HepG2 (cell line): ENCODE results near the gene PRADC1. TPM values are rescaled to one million over a fixed set of nuclear protein-coding genes. Genes with fewer than 3 reads are reported as not detected.

ENCODE experiments used
- AHR ChIP-seq: IDR thresholded peaks from 2 replicates; pipeline ENCODE4 v1.6.1; 2018; ENCODE audit warnings: missing genetic modification reagents, missing compliant biosample characterization
- ARHGAP35 ChIP-seq: sonication (generic); formaldehyde crosslinking; IDR thresholded peaks from 2 replicates; pipeline ENCODE4 v1.9.0; 2022; ENCODE audit warnings: mild to moderate bottlenecking, inconsistent platforms, moderate library complexity, missing genetic modification reagents, borderline replicate concordance
- E2F1 ChIP-seq: sonication (generic); formaldehyde crosslinking; IDR thresholded peaks from 2 replicates; pipeline ENCODE4 v1.5.0; 2020; ENCODE audit warnings: missing genetic modification reagents
- FOXK1 ChIP-seq: sonication (generic); formaldehyde crosslinking; IDR thresholded peaks from 2 replicates; pipeline ENCODE4 v1.4.0; 2020; ENCODE audit warnings: low read depth, missing genetic modification reagents, borderline replicate concordance
- FUBP1 ChIP-seq: sonication (generic); formaldehyde crosslinking; IDR thresholded peaks from 2 replicates; pipeline ENCODE4 v1.5.1; 2020; ENCODE audit warnings: missing genetic modification reagents, mild to moderate bottlenecking, borderline replicate concordance
- NFKB2 ChIP-seq: sonication (generic); formaldehyde crosslinking; IDR thresholded peaks from 2 replicates; pipeline ENCODE4 v1.4.0; 2020; ENCODE audit warnings: missing genetic modification reagents, borderline replicate concordance
- NR2F2 ChIP-seq: IDR thresholded peaks from 2 replicates; pipeline ENCODE4 v1.6.1; 2012; ENCODE audit warnings: low read depth, inconsistent platforms, borderline replicate concordance
- PHF20 ChIP-seq: sonication (generic); formaldehyde crosslinking; IDR thresholded peaks from 2 replicates; pipeline ENCODE4 v1.5.0; 2020; ENCODE audit warnings: mild to moderate bottlenecking, missing genetic modification reagents
- SMARCC2 ChIP-seq: fragments of 450-650 bp; IDR thresholded peaks from 2 replicates; pipeline ENCODE4 v1.6.1; 2017; ENCODE audit warnings: antibody characterized with exemption, mild to moderate bottlenecking
- TCF7 ChIP-seq: sonication (generic); IDR thresholded peaks from 2 replicates; pipeline ENCODE4 v1.6.1; 2016; ENCODE audit warnings: antibody characterized with exemption, low read depth
- YEATS4 ChIP-seq: sonication (generic); formaldehyde crosslinking; IDR thresholded peaks from 2 replicates; pipeline ENCODE4 v1.4.0; 2020; ENCODE audit warnings: missing genetic modification reagents, borderline replicate concordance
- ZFP62 ChIP-seq: sonication (generic); formaldehyde crosslinking; IDR thresholded peaks from 2 replicates; pipeline ENCODE4 v1.4.0; 2020; ENCODE audit warnings: missing genetic modification reagents
- ZNF12 ChIP-seq: sonication (generic); formaldehyde crosslinking; IDR thresholded peaks from 2 replicates; pipeline ENCODE4 v1.5.0; 2020; ENCODE audit warnings: missing genetic modification reagents
- ZNF225 ChIP-seq: sonication (generic); formaldehyde crosslinking; IDR thresholded peaks from 2 replicates; pipeline ENCODE4 v1.4.0; 2020; ENCODE audit warnings: mild to moderate bottlenecking, missing genetic modification reagents
- ZSCAN25 ChIP-seq: sonication (generic); formaldehyde crosslinking; IDR thresholded peaks from 2 replicates; pipeline ENCODE4 v1.8.0; 2022; ENCODE audit warnings: mild to moderate bottlenecking, missing genetic modification reagents
- polyA plus RNA-seq, 8 experiments: library from polyadenylated mRNA; depleted of rRNA in 3 of 8; stranded (reverse) in 7 of 8; unstranded in 1 of 8; fragments of >200 nt; fragmentation: Illumina TruSeq in 4 of 8; extraction: Trizol in 4 of 8; gene quantifications; 2 replicates each; pipeline versions ENCODE4 v1.2.1 to v1.2.3, GENCODE V29; 2011 to 2016; ENCODE audit warnings: low read depth in 4 of 8, missing spikeins in 1 of 8, mixed read lengths in 1 of 8; ENCODE audit not compliant: insufficient read depth in 1 of 8
- total RNA-seq, 5 experiments: library from RNA; depleted of rRNA; stranded (reverse); fragments of >200 nt; fragmentation: Illumina TruSeq; extraction: Trizol; gene quantifications; 2 replicates each; pipeline ENCODE4 v1.2.3, GENCODE V29; 2016; ENCODE audit warnings: low read depth in 1 of 5
- TF ChIP-seq, protein P1 (sequence below): sonication (generic); formaldehyde crosslinking; IDR thresholded peaks from 2 replicates; pipeline ENCODE4 v1.5.0; 2020; ENCODE audit warnings: missing genetic modification reagents
- TF ChIP-seq, protein P2 (sequence below): sonication (generic); formaldehyde crosslinking; IDR thresholded peaks from 2 replicates; pipeline ENCODE4 v1.4.0; 2020; ENCODE audit warnings: missing genetic modification reagents
- TF ChIP-seq, protein P3 (sequence below): sonication (generic); formaldehyde crosslinking; IDR thresholded peaks from 2 replicates; pipeline ENCODE4 v1.5.0; 2020; ENCODE audit warnings: mild to moderate bottlenecking, missing genetic modification reagents

Gene PRADC1
- total and polyA plus RNA-seq, 2 of the 13 experiments (the other 11 are each of a cell fraction or from before 2014, with no cell fraction given): 12.1 to 37.2 TPM

- TF ChIP-seq FUBP1 (CRISPR knock-in tag): no peak
- TF ChIP-seq AHR (CRISPR knock-in tag): no peak
- TF ChIP-seq, protein P1, sequence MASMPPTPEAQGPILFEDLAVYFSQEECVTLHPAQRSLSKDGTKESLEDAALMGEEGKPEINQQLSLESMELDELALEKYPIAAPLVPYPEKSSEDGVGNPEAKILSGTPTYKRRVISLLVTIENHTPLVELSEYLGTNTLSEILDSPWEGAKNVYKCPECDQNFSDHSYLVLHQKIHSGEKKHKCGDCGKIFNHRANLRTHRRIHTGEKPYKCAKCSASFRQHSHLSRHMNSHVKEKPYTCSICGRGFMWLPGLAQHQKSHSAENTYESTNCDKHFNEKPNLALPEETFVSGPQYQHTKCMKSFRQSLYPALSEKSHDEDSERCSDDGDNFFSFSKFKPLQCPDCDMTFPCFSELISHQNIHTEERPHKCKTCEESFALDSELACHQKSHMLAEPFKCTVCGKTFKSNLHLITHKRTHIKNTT (CRISPR knock-in tag): no peak
- no peak for TF ChIP-seq ZFP62 (CRISPR knock-in tag)
- no peak for TF ChIP-seq SMARCC2
- TF ChIP-seq ARHGAP35 (CRISPR knock-in tag): no peak
- TF ChIP-seq NFKB2 (CRISPR knock-in tag): peak; percentile 5; the same call in 1 of the 2 replicates
- TF ChIP-seq TCF7: no peak
- no peak; the same call in 1 of the 2 replicates for TF ChIP-seq YEATS4 (CRISPR knock-in tag)
- TF ChIP-seq NR2F2: no peak
- TF ChIP-seq E2F1 (CRISPR knock-in tag): no peak
- TF ChIP-seq, protein P2, sequence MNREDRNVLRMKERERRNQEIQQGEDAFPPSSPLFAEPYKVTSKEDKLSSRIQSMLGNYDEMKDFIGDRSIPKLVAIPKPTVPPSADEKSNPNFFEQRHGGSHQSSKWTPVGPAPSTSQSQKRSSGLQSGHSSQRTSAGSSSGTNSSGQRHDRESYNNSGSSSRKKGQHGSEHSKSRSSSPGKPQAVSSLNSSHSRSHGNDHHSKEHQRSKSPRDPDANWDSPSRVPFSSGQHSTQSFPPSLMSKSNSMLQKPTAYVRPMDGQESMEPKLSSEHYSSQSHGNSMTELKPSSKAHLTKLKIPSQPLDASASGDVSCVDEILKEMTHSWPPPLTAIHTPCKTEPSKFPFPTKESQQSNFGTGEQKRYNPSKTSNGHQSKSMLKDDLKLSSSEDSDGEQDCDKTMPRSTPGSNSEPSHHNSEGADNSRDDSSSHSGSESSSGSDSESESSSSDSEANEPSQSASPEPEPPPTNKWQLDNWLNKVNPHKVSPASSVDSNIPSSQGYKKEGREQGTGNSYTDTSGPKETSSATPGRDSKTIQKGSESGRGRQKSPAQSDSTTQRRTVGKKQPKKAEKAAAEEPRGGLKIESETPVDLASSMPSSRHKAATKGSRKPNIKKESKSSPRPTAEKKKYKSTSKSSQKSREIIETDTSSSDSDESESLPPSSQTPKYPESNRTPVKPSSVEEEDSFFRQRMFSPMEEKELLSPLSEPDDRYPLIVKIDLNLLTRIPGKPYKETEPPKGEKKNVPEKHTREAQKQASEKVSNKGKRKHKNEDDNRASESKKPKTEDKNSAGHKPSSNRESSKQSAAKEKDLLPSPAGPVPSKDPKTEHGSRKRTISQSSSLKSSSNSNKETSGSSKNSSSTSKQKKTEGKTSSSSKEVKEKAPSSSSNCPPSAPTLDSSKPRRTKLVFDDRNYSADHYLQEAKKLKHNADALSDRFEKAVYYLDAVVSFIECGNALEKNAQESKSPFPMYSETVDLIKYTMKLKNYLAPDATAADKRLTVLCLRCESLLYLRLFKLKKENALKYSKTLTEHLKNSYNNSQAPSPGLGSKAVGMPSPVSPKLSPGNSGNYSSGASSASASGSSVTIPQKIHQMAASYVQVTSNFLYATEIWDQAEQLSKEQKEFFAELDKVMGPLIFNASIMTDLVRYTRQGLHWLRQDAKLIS: no peak
- TF ChIP-seq ZNF225 (CRISPR knock-in tag): 0 out of 2 replicates have a peak, but pooled peaks have one; percentile 32
- TF ChIP-seq FOXK1 (CRISPR knock-in tag): 0 out of 2 replicates have a peak, but pooled peaks have one; percentile 17
- TF ChIP-seq ZSCAN25 (CRISPR knock-in tag): 0 out of 2 replicates have a peak, but pooled peaks have one; percentile 60
- no peak for TF ChIP-seq PHF20 (CRISPR knock-in tag)
- no peak for TF ChIP-seq ZNF12 (CRISPR knock-in tag)
- TF ChIP-seq, protein P3, sequence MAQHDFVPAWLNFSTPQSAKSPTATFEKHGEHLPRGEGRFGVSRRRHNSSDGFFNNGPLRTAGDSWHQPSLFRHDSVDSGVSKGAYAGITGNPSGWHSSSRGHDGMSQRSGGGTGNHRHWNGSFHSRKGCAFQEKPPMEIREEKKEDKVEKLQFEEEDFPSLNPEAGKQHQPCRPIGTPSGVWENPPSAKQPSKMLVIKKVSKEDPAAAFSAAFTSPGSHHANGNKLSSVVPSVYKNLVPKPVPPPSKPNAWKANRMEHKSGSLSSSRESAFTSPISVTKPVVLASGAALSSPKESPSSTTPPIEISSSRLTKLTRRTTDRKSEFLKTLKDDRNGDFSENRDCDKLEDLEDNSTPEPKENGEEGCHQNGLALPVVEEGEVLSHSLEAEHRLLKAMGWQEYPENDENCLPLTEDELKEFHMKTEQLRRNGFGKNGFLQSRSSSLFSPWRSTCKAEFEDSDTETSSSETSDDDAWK (CRISPR knock-in tag): no peak
Measured at GRCh38 chr2:73260338-73260984, 27.4 kb upstream of the PRADC1 start (continued).
